CD4-positive, alpha-beta T cell (primary cell): Measurements from ENCODE around the gene PID1. TPM values are rescaled to one million over a fixed set of nuclear protein-coding genes. Genes with fewer than 3 reads are reported as not detected.

Experiments used
- ATAC-seq: fragments of 200-7000 bp; cut with Tn5 transposase; one replicate; pipeline ENCODE4 v1.10.0; 2022; ENCODE audit warnings: mild to moderate bottlenecking; ENCODE audit not compliant: poor library complexity
- CTCF ChIA-PET: fragments of 350-600 bp; sonication (Branson Sonifier 250); formaldehyde crosslinking; loops from one replicate; lab custom pipeline; 2021; ENCODE audit warnings: antibody characterized with exemption, inconsistent platforms; lab: Charles Lee
- POLR2A ChIA-PET: fragments of 350-600 bp; sonication (Branson Sonifier 250); formaldehyde crosslinking; loops from one replicate; lab custom pipeline; 2021; ENCODE audit warnings: antibody characterized with exemption, inconsistent platforms; lab: Charles Lee
- DNase-seq, 14 experiments: peaks; one replicate each; pipeline ENCODE4 v3.0.0-alpha.2; 2013 to 2020; ENCODE audit warnings: mixed read lengths in 2 of 14
- H3K27ac ChIP-seq, 2 donors: one replicate each; pipeline versions ENCODE4 v1.5.1 to v1.7.0; 2013; ENCODE audit warnings: low read length in 2 of 2, low read depth in 1 of 2, mild to moderate bottlenecking in 1 of 2
- H3K27me3 ChIP-seq, 2 experiments: 1 replicate in 1 of 2; 2 replicates in 1 of 2; pipeline versions ENCODE4 v1.6.1 to v1.7.0; 2013; ENCODE audit warnings: low read length in 2 of 2, control low read depth in 1 of 2, mild to moderate bottlenecking in 1 of 2, moderate library complexity in 1 of 2; ENCODE audit not compliant: insufficient read depth in 2 of 2, control insufficient read depth in 1 of 2
- H3K36me3 ChIP-seq: one replicate; pipeline ENCODE4 v1.6.1; 2013; ENCODE audit warnings: low read length, control low read depth; ENCODE audit not compliant: insufficient read depth
- H3K4me1 ChIP-seq: one replicate; pipeline ENCODE4 v1.6.1; 2013; ENCODE audit warnings: low read length, control low read depth; ENCODE audit not compliant: insufficient read depth
- H3K4me3 ChIP-seq: one replicate; pipeline ENCODE4 v1.5.1; 2013; ENCODE audit warnings: mild to moderate bottlenecking, low read length, moderate library complexity
- H3K9me3 ChIP-seq, 2 experiments: 1 replicate in 1 of 2; 2 replicates in 1 of 2; pipeline versions ENCODE4 v1.6.1 to v1.7.0; 2013; ENCODE audit warnings: low read length in 2 of 2, mild to moderate bottlenecking in 2 of 2, control low read depth in 1 of 2, moderate library complexity in 1 of 2; ENCODE audit not compliant: control insufficient read depth in 1 of 2, insufficient read depth in 1 of 2
- H3K27ac Mint-ChIP-seq: one replicate; pipeline ENCODE4 v1.8.0; 2020; ENCODE audit warnings: mixed read lengths
- H3K27me3 Mint-ChIP-seq: one replicate; pipeline ENCODE4 v1.8.0; 2021; ENCODE audit warnings: mixed read lengths
- H3K36me3 Mint-ChIP-seq: one replicate; pipeline ENCODE4 v1.8.0; 2021; ENCODE audit warnings: low read depth, mixed read lengths
- H3K4me1 Mint-ChIP-seq: one replicate; pipeline ENCODE4 v1.8.0; 2021; ENCODE audit warnings: low read depth, mixed read lengths
- H3K4me3 Mint-ChIP-seq: one replicate; pipeline ENCODE4 v1.8.0; 2020; ENCODE audit warnings: mild to moderate bottlenecking, mixed read lengths
- H3K9me3 Mint-ChIP-seq: one replicate; pipeline ENCODE4 v1.8.0; 2020; ENCODE audit warnings: mixed read lengths
- CTCF ChIP-seq: fragments of 200-600 bp; IDR thresholded peaks from one replicate; pipeline ENCODE4 v1.8.0; 2022; ENCODE audit warnings: antibody characterized with exemption, mild to moderate bottlenecking
- intact Hi-C, 2 experiments: fragments of 100-400 bp; cut with DNase I in 1 of 2; cut with micrococcal nuclease in 1 of 2; formaldehyde crosslinking; loops; one replicate each; pipeline versions ENCODE4 v1.15.1 to v1.9.0; 2023 to 2025; cut with DNase I, micrococcal nuclease
- total RNA-seq, 174 experiments: library from RNA in 2 of 174; stranded (reverse) in 2 of 174; gene quantifications; one replicate each; pipeline ENCODE4 v1.2.3 and lab custom pipeline; 2021 to 2026

PID1 gene
- total RNA-seq, 2 experiments from 2014 or later: 0.38 to 0.53 TPM

- ChIA-PET POLR2A (no interaction called here), CTCF (interaction anchor here (1.0 kb wide), 1 partner anchor 24 kb away, joined by 3 read pairs; no protein-coding TSS in a partner anchor)
- H3K27ac Mint-ChIP-seq: no peak overlapping the region
- peaks cover 0 to 6% of the 10 kb centered on the region in 2 experiments for H3K9me3 ChIP-seq
- ATAC-seq (no peak), DNase-seq (no peak)
- no peaks in the 10 kb centered on the region for H3K36me3 ChIP-seq
- intact Hi-C loops: no loop called here
- H3K4me3 Mint-ChIP-seq: no peak overlapping the region
- no peak overlapping the region for H3K4me3 ChIP-seq
- no peaks in the 10 kb centered on the region for H3K4me1 ChIP-seq
- peaks cover 5% of the 10 kb centered on the region for H3K9me3 Mint-ChIP-seq
- H3K27me3 Mint-ChIP-seq: no peaks in the 10 kb centered on the region
- H3K27me3 ChIP-seq: no peaks in the 10 kb centered on the region
- no peaks in the 10 kb centered on the region for H3K36me3 Mint-ChIP-seq
- H3K27ac ChIP-seq: no peak overlapping the region
- TF ChIP-seq CTCF: no peak
- H3K4me1 Mint-ChIP-seq: no peaks in the 10 kb centered on the region
Observed at GRCh38 chr2:229045671-229046070, 225.4 kb downstream of the PID1 start.

DNA sequence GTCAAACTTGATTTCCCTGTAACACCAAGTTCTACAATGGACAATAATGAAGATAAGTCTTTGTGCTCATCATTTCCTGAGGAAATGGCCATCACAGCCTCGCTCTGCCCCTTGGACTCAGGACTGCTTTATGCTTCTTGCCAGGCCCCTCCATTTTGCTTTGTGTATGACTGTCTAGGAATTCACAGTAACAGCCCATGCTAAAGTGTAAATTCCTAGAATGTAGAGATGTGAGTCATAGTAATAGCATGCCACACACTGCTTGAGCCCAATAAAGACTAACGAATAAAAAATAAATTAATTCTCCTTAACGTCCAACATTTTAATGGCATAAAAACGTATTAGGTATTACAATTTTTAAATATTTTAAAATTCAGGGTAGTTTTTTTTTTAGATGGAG, 226.5 kb downstream of the PID1 start:
- Histone ChIP-seq H3K4me1 (no peaks in the 10 kb centered on the region), H3K36me3 (no peaks in the 10 kb centered on the region), H3K4me3 (no peak overlapping the region), H3K9me3 (peaks cover 0 to 6% of the 10 kb centered on the region in 2 experiments), H3K27me3 (no peaks in the 10 kb centered on the region), H3K27ac (no peak overlapping the region)
- Mint-ChIP-seq H3K36me3 (no peaks in the 10 kb centered on the region), H3K27ac (no peak overlapping the region), H3K27me3 (no peaks in the 10 kb centered on the region), H3K4me1 (no peaks in the 10 kb centered on the region), H3K4me3 (no peak overlapping the region), H3K9me3 (peaks cover 5% of the 10 kb centered on the region)
- ChIA-PET POLR2A (no interaction called here), CTCF (no interaction called here)
- intact Hi-C loops: no loop called here
- TF ChIP-seq CTCF: no peak
- DNase-seq (no peak), ATAC-seq (no peak)

DNA sequence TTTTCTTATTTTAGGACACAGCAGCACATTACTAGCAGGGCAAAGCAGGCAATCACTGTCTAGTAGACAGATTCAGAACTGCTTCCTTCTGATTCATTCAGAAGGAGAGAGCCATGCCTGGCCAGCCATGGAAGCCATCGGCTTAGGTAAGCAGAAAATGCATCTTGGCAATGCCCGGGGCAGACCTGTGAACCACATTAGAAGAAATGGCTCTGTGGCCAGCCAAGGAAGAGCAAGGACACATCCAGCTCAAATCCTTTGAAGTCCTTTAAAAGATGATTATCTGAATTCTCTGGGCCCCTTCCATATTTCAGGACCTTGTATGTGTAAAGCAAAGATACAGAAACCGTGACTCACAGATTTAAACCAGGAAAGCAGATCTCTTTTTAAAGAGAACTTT, 227.4 kb downstream of the PID1 start:
- H3K9me3 ChIP-seq: peaks cover 0 to 6% of the 10 kb centered on the region in 2 experiments
- DNase-seq: no peak
- H3K36me3 ChIP-seq: no peaks in the 10 kb centered on the region
- Mint-ChIP-seq H3K27ac (no peak overlapping the region), H3K36me3 (no peaks in the 10 kb centered on the region), H3K4me1 (no peaks in the 10 kb centered on the region), H3K9me3 (peaks cover 5% of the 10 kb centered on the region), H3K27me3 (no peaks in the 10 kb centered on the region), H3K4me3 (no peak overlapping the region)
- no peak for ATAC-seq
- H3K4me3 ChIP-seq: no peak overlapping the region
- H3K27ac ChIP-seq: no peak overlapping the region
- no peaks in the 10 kb centered on the region for H3K27me3 ChIP-seq
- CTCF ChIA-PET: no interaction called here
- intact Hi-C loops: no loop called here
- POLR2A ChIA-PET: no interaction called here
- no peaks in the 10 kb centered on the region for H3K4me1 ChIP-seq
- no peak for TF ChIP-seq CTCF
